GM12891 (cell line): ENCODE measurements around the gene ALAS2.

Experiments used
- DNase-seq: peaks from one replicate; pipeline ENCODE4 v3.0.0; 2011; ENCODE audit warnings: low spot score; ENCODE audit not compliant: insufficient read length
- FAIRE-seq: peaks from 2 replicates; lab custom pipeline; 2011; peaks lifted over from hg19 to GRCh38; lab: Jason Lieb, UNC
- PAX5 ChIP-seq: IDR thresholded peaks from 2 replicates; pipeline ENCODE4 v1.6.1; 2011; ENCODE audit warnings: low read length, moderate library complexity, mild to moderate bottlenecking; ENCODE audit not compliant: insufficient read depth, severe bottlenecking
- POLR2A ChIP-seq: IDR thresholded peaks from 2 replicates; pipeline ENCODE4 v1.6.1; 2011; ENCODE audit warnings: low read depth, low read length, control low read depth
- POLR2AphosphoS5 ChIP-seq: IDR thresholded peaks from 2 replicates; pipeline ENCODE4 v1.6.1; 2011; ENCODE audit warnings: low read depth, low read length, control low read depth
- POU2F2 ChIP-seq: IDR thresholded peaks from 2 replicates; pipeline ENCODE4 v1.6.1; 2011; ENCODE audit warnings: low read depth, mild to moderate bottlenecking, control low read depth, low read length, moderate library complexity
- SPI1 ChIP-seq: IDR thresholded peaks from 2 replicates; pipeline ENCODE4 v1.6.1; 2011; ENCODE audit warnings: low read depth, low read length, control low read depth
- TAF1 ChIP-seq: IDR thresholded peaks from 2 replicates; pipeline ENCODE4 v1.6.1; 2011; ENCODE audit warnings: low read depth, low read length, control low read depth

Gene ALAS2

DNA sequence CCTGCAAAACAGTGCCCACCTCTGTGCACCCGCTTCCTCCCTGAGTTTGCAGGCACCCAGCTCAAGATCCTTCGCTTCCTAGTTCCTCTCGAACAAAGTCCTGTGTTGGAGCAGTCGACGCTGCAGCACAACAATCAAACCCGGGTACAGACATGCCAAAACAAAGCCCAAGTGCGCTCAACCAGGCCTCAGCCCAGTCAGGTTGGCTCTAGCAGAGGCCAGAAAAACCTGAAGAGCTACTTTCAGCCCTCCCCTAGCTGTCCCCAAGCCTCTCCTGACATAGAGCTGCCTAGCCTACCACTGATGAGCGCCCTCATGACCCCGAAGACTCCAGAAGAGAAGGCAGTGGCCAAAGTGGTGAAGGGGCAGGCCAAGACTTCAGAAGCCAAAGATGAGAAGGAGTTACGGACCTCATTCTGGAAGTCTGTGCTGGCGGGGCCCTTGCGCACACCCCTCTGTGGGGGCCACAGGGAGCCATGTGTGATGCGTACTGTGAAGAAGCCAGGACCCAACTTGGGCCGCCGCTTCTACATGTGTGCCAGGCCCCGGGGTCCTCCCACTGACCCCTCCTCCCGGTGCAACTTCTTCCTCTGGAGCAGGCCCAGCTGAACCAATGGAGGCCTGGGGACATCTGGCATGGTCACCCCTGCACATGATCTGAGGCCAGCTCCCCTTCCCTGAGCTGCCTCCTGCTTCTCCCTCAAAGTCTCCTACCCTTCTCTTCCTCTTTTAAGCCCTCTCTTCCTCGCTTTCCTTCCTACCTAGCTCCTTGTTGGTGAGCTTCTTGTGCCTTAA, 23.8 kb downstream of the ALAS2 start:
- TF ChIP-seq TAF1 (no peak), POLR2A (no peak), PAX5 (no peak), POU2F2 (no peak)
- no peak for FAIRE-seq
- DNase-seq, result no peak

DNA sequence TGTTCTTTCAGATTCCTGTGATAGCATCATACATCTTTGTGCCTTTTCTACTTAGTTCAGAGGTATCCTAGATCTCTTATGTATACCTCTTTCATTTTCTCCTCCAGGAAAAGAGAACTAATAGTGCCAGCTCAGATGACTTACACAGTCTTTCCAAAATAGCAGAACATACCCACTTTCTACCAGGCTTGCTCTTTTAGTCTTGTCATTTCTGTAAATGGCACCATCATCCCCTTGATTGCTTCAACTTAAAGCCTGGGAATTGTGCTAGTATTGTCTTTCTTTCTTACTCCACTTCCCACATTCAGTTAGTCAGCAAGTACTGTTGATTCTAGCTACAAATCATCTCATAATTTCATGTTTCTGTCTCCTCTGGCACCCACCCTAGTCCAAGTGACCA, 25.5 kb downstream of the ALAS2 start:
- no peak for DNase-seq
- no peak for TF ChIP-seq SPI1
- no peak for TF ChIP-seq PAX5
- no peak for TF ChIP-seq POLR2AphosphoS5
- TF ChIP-seq POU2F2, result no peak
- TF ChIP-seq POLR2A, result no peak
- TF ChIP-seq TAF1, result no peak
- FAIRE-seq, result no peak

DNA sequence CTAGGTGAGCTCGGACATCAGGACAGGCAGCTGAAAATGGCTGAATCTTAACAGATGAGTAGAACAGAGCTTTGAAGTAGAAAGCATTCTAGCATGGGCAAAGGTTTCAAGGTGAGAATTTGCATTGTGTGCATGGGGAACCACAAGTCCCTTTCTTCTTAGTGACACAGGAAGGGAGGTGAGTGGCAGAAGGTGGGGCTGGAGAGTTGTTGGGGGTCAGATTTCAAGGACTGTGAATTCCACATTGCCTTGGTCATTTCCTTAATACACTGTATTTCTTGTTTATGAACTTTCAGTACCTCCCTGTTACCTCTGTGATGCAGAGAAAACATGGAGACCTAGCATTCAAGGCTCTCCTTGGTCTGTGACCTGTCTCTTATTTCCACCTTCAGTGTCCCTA, 26.5 kb downstream of the ALAS2 start:
- TF ChIP-seq TAF1, result no peak
- TF ChIP-seq POLR2AphosphoS5, result no peak
- TF ChIP-seq POLR2A, result no peak
- TF ChIP-seq PAX5, result no peak
- no peak for TF ChIP-seq POU2F2
- TF ChIP-seq SPI1, result no peak
- no peak for DNase-seq
- FAIRE-seq, result peak; percentile 67

DNA sequence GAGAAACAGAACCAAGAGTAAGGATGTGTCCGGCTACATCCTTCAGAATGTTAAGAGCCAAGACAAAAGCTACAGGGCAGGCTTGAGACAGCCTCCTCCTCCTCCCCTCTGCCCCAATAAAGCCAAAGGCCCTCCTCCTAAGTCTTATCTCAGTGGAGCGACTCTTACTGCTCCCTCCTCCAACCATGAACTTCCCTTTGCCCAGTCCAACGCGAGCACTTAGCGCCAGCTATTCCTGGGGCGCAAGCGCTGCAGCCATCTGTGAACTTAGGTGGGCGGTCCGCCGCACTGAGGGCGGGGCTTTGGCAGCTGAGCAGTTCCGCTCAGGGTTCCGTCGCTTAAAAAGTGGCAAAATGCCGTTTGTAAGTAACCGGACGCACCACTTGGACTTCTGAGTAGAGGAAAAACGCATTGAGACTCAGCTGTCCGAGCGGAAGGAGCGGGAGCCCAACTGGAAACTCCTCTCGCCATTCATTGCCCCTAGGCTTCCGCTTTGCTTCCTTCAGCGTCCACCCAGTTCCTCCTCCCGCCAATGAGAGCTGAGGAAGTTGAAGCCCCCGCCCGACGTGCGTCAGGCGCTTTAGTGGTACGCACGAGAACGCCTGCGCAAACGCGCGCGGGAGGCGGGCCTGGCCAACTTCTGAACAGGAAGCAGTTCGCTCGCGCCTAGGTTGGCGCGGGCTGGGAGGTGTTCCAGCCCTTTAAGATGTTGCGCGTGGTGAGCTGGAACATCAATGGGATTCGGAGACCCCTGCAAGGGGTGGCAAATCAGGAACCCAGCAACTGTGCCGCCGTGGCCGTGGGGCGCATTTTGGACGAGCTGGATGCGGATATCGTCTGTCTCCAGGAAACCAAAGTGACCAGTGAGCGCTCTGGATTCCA, 30.8 kb downstream of the ALAS2 start, which contains the start of gene APEX2:
Gene APEX2, plus strand, starts transcription at position 647 of the 882 bp plus-strand sequence. Its CDS starts 60 bp downstream, at position 707.
- FAIRE-seq, result peak; percentile 99
- DNase-seq, result peak; percentile 53
- TF ChIP-seq POU2F2 (no peak; the same call in 1 of the 2 replicates), POLR2A (peak; percentile 85), PAX5 (no peak), SPI1 (peak; percentile 63), TAF1 (peak; percentile 61), POLR2AphosphoS5 (peak; percentile 85)

DNA sequence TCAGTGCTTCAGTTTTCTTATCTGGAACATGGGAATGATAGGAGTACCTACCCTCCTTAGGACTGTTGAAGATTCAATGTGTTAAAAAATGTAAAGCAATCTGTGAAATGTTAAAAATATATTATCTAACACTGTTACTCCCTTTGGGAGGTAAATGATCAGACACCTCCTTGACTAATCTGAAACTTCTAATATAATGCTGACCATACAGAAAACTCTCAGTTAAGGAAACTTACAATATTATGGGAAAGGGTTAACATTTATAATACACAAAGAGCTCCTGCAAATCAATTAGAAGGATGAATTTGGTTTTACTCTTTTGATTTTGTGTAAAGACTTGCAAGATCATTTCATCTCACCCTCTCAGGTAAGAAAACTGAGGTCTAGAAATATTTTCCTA, 35.2 kb downstream of the ALAS2 start:
- FAIRE-seq, result no peak
- DNase-seq, result no peak
- TF ChIP-seq PAX5 (no peak), POLR2AphosphoS5 (no peak), SPI1 (no peak), TAF1 (no peak), POU2F2 (no peak), POLR2A (no peak)

DNA sequence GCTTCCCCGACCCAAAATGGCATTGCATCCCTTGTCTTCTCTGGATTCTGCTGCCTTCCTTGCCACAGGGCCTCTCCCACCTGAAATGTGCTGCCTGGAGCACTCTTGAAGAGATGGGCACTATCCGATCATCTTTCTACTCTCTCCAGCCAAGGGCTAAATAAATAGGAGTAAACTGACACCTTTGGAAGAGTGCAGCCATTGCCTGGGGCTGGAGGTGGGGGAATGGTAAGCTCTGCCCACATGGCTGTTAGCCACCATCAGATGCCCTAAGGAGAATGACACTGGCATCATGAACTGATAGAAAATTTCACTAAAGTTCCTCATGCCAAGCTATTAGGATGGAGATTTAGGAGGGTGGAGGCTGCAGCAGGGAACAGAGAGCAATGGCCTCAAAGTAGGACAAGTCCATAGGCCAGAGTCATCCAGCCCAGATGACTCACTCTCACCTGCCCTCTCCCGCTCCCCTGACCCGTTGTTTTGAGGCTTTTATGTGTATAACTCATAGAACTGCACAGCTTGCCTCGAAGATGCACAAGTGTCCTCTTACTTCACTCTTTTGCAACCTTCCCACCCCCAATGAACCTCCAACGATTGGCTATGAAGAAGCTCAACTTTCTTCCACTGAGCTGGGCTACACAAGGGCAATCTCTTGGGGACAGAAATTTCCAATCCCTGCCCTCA, 36.0 kb downstream of the ALAS2 start:
- TF ChIP-seq POU2F2 (no peak), TAF1 (no peak), PAX5 (no peak), POLR2AphosphoS5 (no peak), SPI1 (no peak), POLR2A (no peak)
- DNase-seq, result no peak
- peak; percentile 13 for FAIRE-seq

DNA sequence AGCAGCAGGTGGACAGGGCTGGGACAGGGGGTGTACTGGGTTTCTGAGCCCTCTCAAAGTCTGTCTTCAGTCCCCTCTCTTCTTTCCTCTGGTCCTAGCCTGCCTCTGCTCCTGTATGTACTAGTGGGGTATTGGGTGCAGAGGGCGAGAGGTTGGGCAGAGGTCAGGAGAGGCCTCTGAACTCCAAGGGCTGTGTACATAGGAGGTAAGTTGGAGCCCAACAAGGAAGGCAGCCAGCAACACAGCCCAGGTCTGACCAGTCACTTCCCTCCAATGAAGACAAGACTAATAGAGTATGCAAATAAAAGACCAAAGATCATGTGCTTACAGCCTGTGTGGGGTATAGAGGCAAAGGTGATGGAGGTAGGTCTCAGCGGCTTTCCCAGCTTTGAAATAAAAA, 36.7 kb downstream of the ALAS2 start, which contains the start of gene PFKFB1:
Gene PFKFB1, minus strand, starts transcription at position 90 of the 400 bp plus-strand sequence. CDS start 181 bp downstream, outside the sequence.
- FAIRE-seq, result no peak

DNA sequence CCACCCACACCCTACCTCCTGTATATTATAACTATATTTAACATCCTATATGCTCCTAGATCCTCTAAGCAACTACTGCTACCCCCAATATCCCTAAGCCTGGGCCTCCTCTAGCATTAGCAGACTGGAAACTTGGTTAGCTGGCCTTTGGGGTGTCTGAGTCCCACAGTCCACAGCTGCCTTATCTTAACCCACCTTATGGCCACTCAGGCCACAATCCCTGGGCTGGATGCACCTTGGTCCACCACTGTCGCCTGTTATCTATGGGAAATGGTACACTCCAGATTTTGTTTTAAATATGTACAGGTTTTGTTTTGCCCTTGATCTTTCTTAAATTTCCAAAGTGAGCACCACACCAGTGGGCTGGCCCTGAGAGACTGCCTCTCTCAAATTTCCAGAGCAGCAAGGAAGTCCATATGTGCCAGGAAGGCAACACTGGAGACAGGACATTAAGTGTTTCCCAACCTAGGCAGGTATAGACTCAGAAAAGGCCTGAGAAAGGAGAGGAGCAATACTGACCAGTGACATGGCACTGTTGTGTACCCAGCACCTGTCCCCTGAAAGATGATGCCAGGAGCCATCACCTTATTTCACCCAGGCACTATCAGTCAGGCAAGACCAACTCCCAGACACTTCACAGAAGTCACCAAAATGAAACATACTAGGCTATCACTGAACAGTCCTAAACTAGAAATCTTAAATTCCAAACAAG, 37.7 kb downstream of the ALAS2 start:
- DNase-seq (no peak), FAIRE-seq (no peak)
- no peak for TF ChIP-seq POLR2A

More for the DNA sequence above, 36.7 kb downstream of the ALAS2 start, which contains the start of gene PFKFB1:
- TF ChIP-seq POLR2A (no peak), SPI1 (no peak), PAX5 (no peak), POLR2AphosphoS5 (no peak), TAF1 (no peak), POU2F2 (no peak)
- no peak for DNase-seq
